HCT116 (cell line): ENCODE measurements around the gene ATP6V0B. TPM values are rescaled to one million over a fixed set of nuclear protein-coding genes. Genes with fewer than 3 reads are reported as not detected.

Experiments used
- ATAC-seq: fragments of 200-7000 bp; cut with Tn5 transposase; 2 replicates; pipeline ENCODE4 v1.9.1; 2020; ENCODE audit warnings: mild to moderate bottlenecking, moderate library complexity
- BruUV-seq: library from RNA; stranded (reverse); fragments of 400-500 nt; replicated peaks from 2 replicates; lab custom pipeline; 2021; lab: Mats Ljungman, UMichigan
- CTCF ChIA-PET: fragments of 300-600 bp; sonication (Branson Sonifier 250); formaldehyde crosslinking; loops from one replicate; lab custom pipeline; 2021; ENCODE audit warnings: antibody characterized with exemption; lab: Charles Lee
- POLR2A ChIA-PET: fragments of 300-600, 350-600 bp; sonication (Branson Sonifier 250); formaldehyde crosslinking; loops from one replicate; lab custom pipeline; 2021; ENCODE audit warnings: antibody characterized with exemption; lab: Charles Lee
- RAD21 ChIA-PET, 2 experiments: fragments of 300-600 bp; sonication (Branson Sonifier 250); formaldehyde crosslinking; loops; one replicate each; lab custom pipeline; 2023; ENCODE audit warnings: low total read pairs in 2 of 2; ENCODE audit not compliant: uncharacterized antibody in 2 of 2, unreplicated experiment in 2 of 2, low non-redundant PET in 1 of 2; lab: Charles Lee
- DNase-seq: peaks from one replicate; pipeline ENCODE4 v3.0.0-alpha.2; 2010; ENCODE audit warnings: low read depth, low spot score
- H2AFZ ChIP-seq: fragments of 200-600 bp; shearing (Covaris generic), sonication (generic); 2 replicates; pipeline ENCODE4 v1.6.1; 2017; ENCODE audit warnings: low read depth, mixed run types, mixed read lengths, antibody characterized with exemption, low read length; ENCODE audit not compliant: poor library complexity, severe bottlenecking
- H3K27ac ChIP-seq: 2 replicates; pipeline ENCODE4 v1.5.1; 2012; ENCODE audit warnings: low read depth, low read length
- H3K27me3 ChIP-seq: fragments of 200-600 bp; sonication (generic); 2 replicates; pipeline ENCODE4 v1.6.1; 2016; ENCODE audit warnings: mixed run types, low read length, mixed read lengths; ENCODE audit not compliant: insufficient read depth
- H3K36me3 ChIP-seq, 2 experiments: fragments of 200-500 bp in 1 of 2; fragments of 200-600 bp in 1 of 2; sonication (Bioruptor generic) in 1 of 2; sonication (generic) in 1 of 2; 2 replicates each; pipeline versions ENCODE4 v1.5.1 to v1.6.1; 2014 to 2016; ENCODE audit warnings: low read length in 2 of 2, inconsistent platforms in 1 of 2, mixed read lengths in 1 of 2, mixed run types in 1 of 2; ENCODE audit not compliant: insufficient read depth in 2 of 2, control insufficient read depth in 1 of 2
- H3K4me1 ChIP-seq, 2 experiments: fragments of 200-600 bp in 1 of 2; sonication (generic) in 1 of 2; 2 replicates each; pipeline versions ENCODE4 v1.5.1 to v1.6.1; 2012 to 2017; ENCODE audit warnings: low read length in 2 of 2, inconsistent platforms in 1 of 2, mild to moderate bottlenecking in 1 of 2, mixed read lengths in 1 of 2, mixed run types in 1 of 2, moderate library complexity in 1 of 2; ENCODE audit not compliant: insufficient read depth in 2 of 2, control insufficient read depth in 1 of 2
- H3K4me2 ChIP-seq: fragments of 200-600 bp; sonication (generic); 2 replicates; pipeline ENCODE4 v1.6.1; 2017; ENCODE audit warnings: mixed run types, low read length, mixed read lengths
- H3K4me3 ChIP-seq, 2 experiments: fragments of 200-600 bp in 1 of 2; sonication (generic) in 1 of 2; replicated peaks in 1 of 2; 2 replicates each; pipeline ENCODE4 v1.5.1; 2011 to 2016; ENCODE audit warnings: low read length in 2 of 2, control low read depth in 1 of 2, low read depth in 1 of 2, mild to moderate bottlenecking in 1 of 2, mixed read lengths in 1 of 2, mixed run types in 1 of 2
- H3K79me2 ChIP-seq: fragments of 200-600 bp; sonication (generic); 2 replicates; pipeline ENCODE4 v1.6.1; 2017; ENCODE audit warnings: mild to moderate bottlenecking, mixed run types, low read length, moderate library complexity, mixed read lengths; ENCODE audit not compliant: insufficient read depth
- H3K9ac ChIP-seq: fragments of 200-600 bp; sonication (generic); 2 replicates; pipeline ENCODE4 v1.6.1; 2016; ENCODE audit warnings: low read length, mixed read lengths
- H3K9me2 ChIP-seq: fragments of 200-600 bp; sonication (generic), shearing (Covaris generic); 2 replicates; pipeline ENCODE4 v1.6.1; 2017; ENCODE audit warnings: mixed run types, mild to moderate bottlenecking, moderate library complexity; ENCODE audit not compliant: insufficient read depth
- H3K9me3 ChIP-seq, 2 experiments: fragments of 200-500 bp in 1 of 2; fragments of 200-600 bp in 1 of 2; sonication (Bioruptor generic) in 1 of 2; sonication (generic) in 1 of 2; 2 replicates each; pipeline ENCODE4 v1.6.1; 2014 to 2017; ENCODE audit warnings: low read length in 2 of 2, mixed read lengths in 2 of 2, inconsistent platforms in 1 of 2, low read depth in 1 of 2, mild to moderate bottlenecking in 1 of 2, mixed run types in 1 of 2, moderate library complexity in 1 of 2; ENCODE audit not compliant: control insufficient read depth in 1 of 2, insufficient read depth in 1 of 2
- H4K20me1 ChIP-seq: fragments of 200-600 bp; sonication (generic), shearing (Covaris generic); 2 replicates; pipeline ENCODE4 v1.6.1; 2017; ENCODE audit warnings: mixed run types, mild to moderate bottlenecking, moderate library complexity; ENCODE audit not compliant: insufficient read depth
- EGR1 ChIP-seq: IDR thresholded peaks from 2 replicates; pipeline ENCODE4 v1.6.1; 2012; ENCODE audit warnings: low read depth
- ELF1 ChIP-seq: IDR thresholded peaks from 2 replicates; pipeline ENCODE4 v1.6.1; 2012; ENCODE audit warnings: low read depth, borderline replicate concordance
- FOSL1 ChIP-seq: IDR thresholded peaks from 2 replicates; pipeline ENCODE4 v1.6.1; 2012; ENCODE audit warnings: low read depth
- JUND ChIP-seq: IDR thresholded peaks from 2 replicates; pipeline ENCODE4 v1.6.1; 2012
- SIN3A ChIP-seq: IDR thresholded peaks from 2 replicates; pipeline ENCODE4 v1.6.1; 2012; ENCODE audit warnings: low read depth
- ZFX ChIP-seq: fragments of 450-650 bp; IDR thresholded peaks from 2 replicates; pipeline ENCODE4 v1.6.1; 2017
- intact Hi-C: fragments of 100-400 bp; cut with micrococcal nuclease; formaldehyde crosslinking; loops from 2 replicates; pipeline ENCODE4 v1.10.0; 2022
- total RNA-seq: library from RNA; stranded (reverse); gene quantifications from one replicate; pipeline ENCODE4 v1.2.1, GENCODE V29; 2021; ENCODE audit not compliant: unreplicated experiment
- TF ChIP-seq, protein P1 (sequence below): IDR thresholded peaks from 2 replicates; pipeline ENCODE4 v1.6.1; 2012
- TF ChIP-seq, protein P2 (sequence below): IDR thresholded peaks from 2 replicates; pipeline ENCODE4 v1.6.1; 2012
- TF ChIP-seq, protein P3 (sequence below), 3 experiments: fragments of 200-600 bp in 1 of 3; sonication (generic) in 1 of 3; IDR thresholded peaks in 2 of 3; conservative IDR thresholded peaks in 1 of 3; 2 replicates each; pipeline ENCODE4 v1.5.1; 2012 to 2017; ENCODE audit warnings: low read depth in 2 of 3, low read length in 2 of 3, antibody characterized with exemption in 1 of 3, borderline replicate concordance in 1 of 3, control low read depth in 1 of 3, mild to moderate bottlenecking in 1 of 3, mixed read lengths in 1 of 3, mixed run types in 1 of 3, moderate library complexity in 1 of 3; ENCODE audit not compliant: insufficient read depth in 1 of 3

Gene ATP6V0B
- total RNA-seq, 1 experiment from 2014 or later, result 122 TPM

DNA sequence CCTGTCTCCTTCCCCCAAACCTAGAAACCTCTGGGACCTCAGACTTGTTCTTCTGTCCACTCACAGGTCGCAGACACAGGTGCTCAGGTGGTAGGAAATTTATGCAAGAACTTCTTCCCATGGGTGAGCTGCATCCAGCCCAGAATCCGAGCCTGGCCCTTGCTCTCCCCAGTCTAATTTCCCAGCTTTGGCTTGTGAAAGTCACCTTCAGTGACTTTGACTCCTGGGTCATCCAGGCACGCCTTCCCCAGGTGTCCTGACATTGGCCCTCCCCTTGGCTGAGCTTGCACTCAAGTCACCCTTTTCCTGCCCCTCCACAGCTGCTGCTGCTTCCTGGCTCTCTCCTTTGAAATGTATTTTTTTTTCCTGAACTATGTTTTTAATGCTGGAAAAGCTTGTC is 21.4 kb upstream of the ATP6V0B start:
- CTCF ChIA-PET, result no interaction called here
- H3K4me1 ChIP-seq, result peaks cover 0 to under 1% of the 10 kb centered on the region in 2 experiments; a peak in 1 of 4 replicates
- no peak overlapping the region for H3K9ac ChIP-seq
- no peaks in the 10 kb centered on the region; the same call in 1 of the 2 replicates for H3K79me2 ChIP-seq
- no peaks in the 10 kb centered on the region for H4K20me1 ChIP-seq
- TF ChIP-seq, protein P1, sequence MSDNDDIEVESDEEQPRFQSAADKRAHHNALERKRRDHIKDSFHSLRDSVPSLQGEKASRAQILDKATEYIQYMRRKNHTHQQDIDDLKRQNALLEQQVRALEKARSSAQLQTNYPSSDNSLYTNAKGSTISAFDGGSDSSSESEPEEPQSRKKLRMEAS, result no peak
- TF ChIP-seq ZFX, result no peak
- TF ChIP-seq JUND, result no peak
- TF ChIP-seq ELF1, result no peak
- no peak for TF ChIP-seq EGR1
- TF ChIP-seq FOSL1, result no peak
- no peak for TF ChIP-seq SIN3A
- TF ChIP-seq, protein P2, sequence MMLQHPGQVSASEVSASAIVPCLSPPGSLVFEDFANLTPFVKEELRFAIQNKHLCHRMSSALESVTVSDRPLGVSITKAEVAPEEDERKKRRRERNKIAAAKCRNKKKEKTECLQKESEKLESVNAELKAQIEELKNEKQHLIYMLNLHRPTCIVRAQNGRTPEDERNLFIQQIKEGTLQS, result no peak
- TF ChIP-seq, all 23 proteins: peak for 0
- Histone ChIP-seq H2AFZ (no peak overlapping the region), H3K4me2 (no peak overlapping the region), H3K9me3 (no peaks in the 10 kb centered on the region), H3K4me3 (no peak overlapping the region), H3K36me3 (0 out of 4 replicates have a peak, but pooled peaks cover 3 to 4% of the 10 kb centered on the region in 2 experiments), H3K27me3 (no peaks in the 10 kb centered on the region), H3K27ac (no peak overlapping the region), H3K9me2 (no peaks in the 10 kb centered on the region)
- ChIA-PET RAD21 (no interaction called here), POLR2A (no interaction called here)
- intact Hi-C loops, result no loop called here
- no peak for ATAC-seq
- BruUV-seq, result no TSS peak
- no peak for DNase-seq

DNA sequence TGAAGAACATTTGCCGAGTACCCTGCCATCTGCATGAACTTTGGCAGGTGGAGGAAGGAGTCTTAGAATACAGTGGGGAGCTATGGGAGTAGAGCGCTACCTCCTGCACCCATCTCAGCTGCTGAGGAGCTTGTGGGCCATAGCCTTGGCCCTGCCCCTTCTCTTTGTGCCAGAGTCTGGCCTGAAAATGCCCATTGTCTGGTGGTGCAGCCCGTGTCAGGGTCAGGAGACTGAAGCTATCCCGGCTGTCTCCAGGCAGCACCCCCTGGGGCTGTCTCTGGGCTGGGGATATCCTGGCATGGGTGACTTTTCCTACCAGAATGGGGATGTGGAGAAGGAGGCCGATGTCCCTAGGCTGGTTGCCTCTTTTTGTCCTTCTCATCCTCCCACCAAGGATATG is 20.7 kb upstream of the ATP6V0B start:
- H3K9me3 ChIP-seq, result no peaks in the 10 kb centered on the region
- ATAC-seq (no peak), DNase-seq (no peak)
- H3K27ac ChIP-seq, result no peak overlapping the region
- H3K4me2 ChIP-seq, result no peak overlapping the region
- H3K4me1 ChIP-seq, result no peaks in the 10 kb centered on the region
- POLR2A ChIA-PET, result no interaction called here
- no peak overlapping the region for H3K9ac ChIP-seq
- intact Hi-C loops, result no loop called here
- RAD21 ChIA-PET, result no interaction called here
- H3K9me2 ChIP-seq, result no peaks in the 10 kb centered on the region
- TF ChIP-seq, protein P3, sequence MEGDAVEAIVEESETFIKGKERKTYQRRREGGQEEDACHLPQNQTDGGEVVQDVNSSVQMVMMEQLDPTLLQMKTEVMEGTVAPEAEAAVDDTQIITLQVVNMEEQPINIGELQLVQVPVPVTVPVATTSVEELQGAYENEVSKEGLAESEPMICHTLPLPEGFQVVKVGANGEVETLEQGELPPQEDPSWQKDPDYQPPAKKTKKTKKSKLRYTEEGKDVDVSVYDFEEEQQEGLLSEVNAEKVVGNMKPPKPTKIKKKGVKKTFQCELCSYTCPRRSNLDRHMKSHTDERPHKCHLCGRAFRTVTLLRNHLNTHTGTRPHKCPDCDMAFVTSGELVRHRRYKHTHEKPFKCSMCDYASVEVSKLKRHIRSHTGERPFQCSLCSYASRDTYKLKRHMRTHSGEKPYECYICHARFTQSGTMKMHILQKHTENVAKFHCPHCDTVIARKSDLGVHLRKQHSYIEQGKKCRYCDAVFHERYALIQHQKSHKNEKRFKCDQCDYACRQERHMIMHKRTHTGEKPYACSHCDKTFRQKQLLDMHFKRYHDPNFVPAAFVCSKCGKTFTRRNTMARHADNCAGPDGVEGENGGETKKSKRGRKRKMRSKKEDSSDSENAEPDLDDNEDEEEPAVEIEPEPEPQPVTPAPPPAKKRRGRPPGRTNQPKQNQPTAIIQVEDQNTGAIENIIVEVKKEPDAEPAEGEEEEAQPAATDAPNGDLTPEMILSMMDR (IDR thresholded peaks at IDR 0.05 in 2 of 3, conservative IDR thresholded peaks at IDR 0.05 in 1 of 3; ENCODE audit: borderline replicate concordance in 1 of 3, insufficient read depth in 1 of 3, low read depth in 2 of 3, low read length in 2 of 3), result no peak
- no peak overlapping the region for H2AFZ ChIP-seq
- H4K20me1 ChIP-seq, result no peaks in the 10 kb centered on the region
- H3K79me2 ChIP-seq, result no peaks in the 10 kb centered on the region
- CTCF ChIA-PET, result no interaction called here
- BruUV-seq, result no TSS peak
- no peaks in the 10 kb centered on the region for H3K27me3 ChIP-seq
- no peak overlapping the region for H3K4me3 ChIP-seq
- 0 out of 4 replicates have a peak, but pooled peaks cover 3 to 4% of the 10 kb centered on the region in 2 experiments for H3K36me3 ChIP-seq
